Heart left ventricle (tissue), 16 donors: ENCODE measurements around the gene DMD. TPM values are rescaled to one million over a fixed set of nuclear protein-coding genes. Genes with fewer than 3 reads are reported as not detected.
A peak's percentile ranks its signal among the peaks of the same experiment; 100 is the strongest.
"Not testable (repeated sequence)": the region's sequence is repeated elsewhere in the genome, so short reads cannot be mapped to it uniquely, and the experiment has no call there.

Experiments
- ATAC-seq, 4 donors: fragments of 200-7000 bp; cut with Tn5 transposase; one replicate each; pipeline ENCODE4 v1.9.1; 2020 to 2022; ENCODE audit warnings: moderate library complexity in 4 of 4, mild to moderate bottlenecking in 3 of 4, moderate number of reproducible peaks in 1 of 4
- DNase-seq, 5 donors: peaks; one replicate each; pipeline ENCODE4 v3.0.0-alpha.2; 2020
- H3K27ac ChIP-seq, 12 donors: fragments of 200-600 bp; sonication (generic) in 4 of 12; one replicate each; pipeline versions ENCODE4 v1.5.0 to v1.8.0; 2016 to 2022; ENCODE audit warnings: mild to moderate bottlenecking in 2 of 12
- H3K27me3 ChIP-seq, 9 donors: fragments of 200-600 bp; sonication (generic) in 2 of 9; one replicate each; pipeline versions ENCODE4 v1.5.1 to v1.8.0; 2016 to 2022; ENCODE audit warnings: mild to moderate bottlenecking in 3 of 9
- H3K36me3 ChIP-seq, 9 donors: fragments of 200-600 bp; sonication (generic) in 2 of 9; one replicate each; pipeline versions ENCODE4 v1.5.0 to v1.8.0; 2018 to 2022; ENCODE audit warnings: mild to moderate bottlenecking in 2 of 9
- H3K4me1 ChIP-seq, 12 donors: fragments of 200-600 bp; sonication (generic) in 4 of 12; one replicate each; pipeline versions ENCODE4 v1.5.0 to v1.8.0; 2016 to 2022; ENCODE audit warnings: mild to moderate bottlenecking in 3 of 12
- H3K4me3 ChIP-seq, 12 donors: fragments of 200-600 bp; sonication (generic) in 4 of 12; one replicate each; pipeline versions ENCODE4 v1.5.0 to v1.8.0; 2017 to 2022; ENCODE audit warnings: mild to moderate bottlenecking in 9 of 12, moderate library complexity in 4 of 12
- H3K9me3 ChIP-seq, 12 donors: fragments of 200-600 bp; sonication (generic) in 4 of 12; one replicate each; pipeline versions ENCODE4 v1.5.0 to v1.8.0; 2016 to 2022; ENCODE audit warnings: mild to moderate bottlenecking in 1 of 12
- POLR2A ChIP-seq, 2 donors: fragments of 450-650 bp; IDR thresholded peaks; one replicate each; pipeline ENCODE4 v1.6.1; 2017; ENCODE audit warnings: antibody characterized with exemption in 2 of 2, mild to moderate bottlenecking in 2 of 2, moderate library complexity in 2 of 2
- WGBS, 4 donors: extraction: QIAGEN DNeasy Blood & Tissue Kit in 2 of 4; methylation state at CpG; one replicate each; pipeline versions ENCODE4 v1.1.5 to v1.1.7; 2013 to 2018; 5-methylcytosine and 5-hydroxymethylcytosine counted together
- intact Hi-C, 10 donors: fragments of 100-400 bp; cut with DNase I; formaldehyde crosslinking; loops; one replicate each; pipeline versions ENCODE4 v1.11.1 to v1.14.2; 2022
- polyA plus RNA-seq, 2 donors: library from polyadenylated mRNA; stranded (reverse); fragments of 200-250 nt; gene quantifications; one replicate each; pipeline ENCODE4 v1.2.3, GENCODE V29; 2013
- total RNA-seq, 9 donors: library from RNA; depleted of rRNA in 2 of 9; stranded (reverse); fragments of >200 nt in 2 of 9; fragmentation: NEBNext Ultra II Directional in 3 of 9; extraction: Animal tissue kit (Norgen Biotek cat#: 25700) in 3 of 9; gene quantifications; one replicate each; pipeline versions ENCODE4 v1.1.0 to v1.2.4, GENCODE V29; 2016 to 2023
- TF ChIP-seq, protein P1 (sequence below), 12 donors: fragments of 200-600 bp; sonication (generic) in 4 of 12; IDR thresholded peaks; one replicate each; pipeline versions ENCODE4 v1.5.0 to v1.8.0; 2018 to 2022; ENCODE audit warnings: antibody characterized with exemption in 12 of 12, mild to moderate bottlenecking in 5 of 12
- donor health status: ischemic (EF 13 %, LVEDD 7.1; RV severe dilation, severe dysfunction).
- donor health status: healthy with polysubstance abuse.
- donor health status: DM: no; HTN: yes; CAD: no.
- donor health status: DM: no; HTN: no; CAD: no.
- donor health status: ischemic (EF 25% LVEDD 6.9; RV normal size, moderate dysfunction).
- donor health status: ischemic (EF 25% LVEDD 5.7; RV mildly dilated, moderate dysfunction).
- donor health status: healthy.
- donor health status: DM: yes; HTN: yes; CAD: no.
- donor health status: ischemic (EF 35%, LVEDD 5.7; RV mildly dilated, moderate dysfunction).
- donor health status: nonischemic (EF 11% LVEDD 7.7; RV severe dilation, severe dysfunction).
- donor health status: DM: yes; HTN: yes; CAD: no.
- donor health status: PGD.
- donor health status: ischemic (EF 29% LVEDD 5.4; RV normal size, mild dysfunction).
- donor health status: nonischemic (EF 23%, LVEDD 6.1; RV moderate dilation, normal function).

DMD gene
- total and polyA plus RNA-seq, 11 donors: 34.7 to 236 (median 162) TPM

DNA sequence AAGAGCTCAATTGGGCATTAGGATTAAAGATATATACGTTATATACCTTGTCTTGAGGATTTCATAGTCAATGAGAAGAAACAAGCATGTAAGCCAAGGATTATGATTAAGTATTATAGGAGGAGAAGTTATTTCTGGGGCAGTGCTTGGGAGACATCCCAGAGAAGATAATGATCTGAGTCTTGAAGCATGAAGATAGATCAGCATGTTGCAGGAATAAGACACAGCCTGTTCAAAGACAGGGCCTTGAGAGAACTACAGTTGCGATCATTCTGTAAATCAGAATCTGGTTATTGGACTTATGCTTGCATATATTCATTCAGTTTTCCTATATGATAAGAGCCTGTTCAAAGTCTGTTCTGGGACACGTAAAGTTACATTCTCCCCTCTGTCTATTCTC is 1277.3 kb downstream of the DMD start:
- H3K27ac ChIP-seq: no peak overlapping the region
- no peaks in the 10 kb centered on the region for H3K36me3 ChIP-seq
- 70 to 94% (median 77%) methylated on average over 3 of the region's 3 CpGs for WGBS, 4 donors
- ATAC-seq: no peak
- H3K4me3 ChIP-seq: no peak overlapping the region
- H3K4me1 ChIP-seq: no peaks in the 10 kb centered on the region
- H3K9me3 ChIP-seq: no peaks in the 10 kb centered on the region
- intact Hi-C loops: no loop called here
- no peak for TF ChIP-seq POLR2A (IDR thresholded peaks at IDR 0.05)
- TF ChIP-seq, protein P1, sequence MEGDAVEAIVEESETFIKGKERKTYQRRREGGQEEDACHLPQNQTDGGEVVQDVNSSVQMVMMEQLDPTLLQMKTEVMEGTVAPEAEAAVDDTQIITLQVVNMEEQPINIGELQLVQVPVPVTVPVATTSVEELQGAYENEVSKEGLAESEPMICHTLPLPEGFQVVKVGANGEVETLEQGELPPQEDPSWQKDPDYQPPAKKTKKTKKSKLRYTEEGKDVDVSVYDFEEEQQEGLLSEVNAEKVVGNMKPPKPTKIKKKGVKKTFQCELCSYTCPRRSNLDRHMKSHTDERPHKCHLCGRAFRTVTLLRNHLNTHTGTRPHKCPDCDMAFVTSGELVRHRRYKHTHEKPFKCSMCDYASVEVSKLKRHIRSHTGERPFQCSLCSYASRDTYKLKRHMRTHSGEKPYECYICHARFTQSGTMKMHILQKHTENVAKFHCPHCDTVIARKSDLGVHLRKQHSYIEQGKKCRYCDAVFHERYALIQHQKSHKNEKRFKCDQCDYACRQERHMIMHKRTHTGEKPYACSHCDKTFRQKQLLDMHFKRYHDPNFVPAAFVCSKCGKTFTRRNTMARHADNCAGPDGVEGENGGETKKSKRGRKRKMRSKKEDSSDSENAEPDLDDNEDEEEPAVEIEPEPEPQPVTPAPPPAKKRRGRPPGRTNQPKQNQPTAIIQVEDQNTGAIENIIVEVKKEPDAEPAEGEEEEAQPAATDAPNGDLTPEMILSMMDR (IDR thresholded peaks at IDR 0.05): no peak
- no peaks in the 10 kb centered on the region for H3K27me3 ChIP-seq
- DNase-seq: no peak

- TF ChIP-seq, protein P1 (IDR thresholded peaks at IDR 0.05): no peak
- TF ChIP-seq POLR2A (IDR thresholded peaks at IDR 0.05): no peak
- H3K4me1 ChIP-seq: no peaks in the 10 kb centered on the region
- H3K36me3 ChIP-seq: no peaks in the 10 kb centered on the region
- intact Hi-C loops: no loop called here
- ATAC-seq: no peak
- no peak for DNase-seq
- H3K27ac ChIP-seq: no peak overlapping the region
- no peak overlapping the region for H3K4me3 ChIP-seq
- 44 to 77% (median 59%) methylated on average over 1 of the region's 1 CpG for WGBS, 4 donors
- H3K27me3 ChIP-seq: no peaks in the 10 kb centered on the region
- no peaks in the 10 kb centered on the region for H3K9me3 ChIP-seq
Measured at GRCh38 chrX:31932769-31933168, 1278.6 kb downstream of the DMD start.

DNA sequence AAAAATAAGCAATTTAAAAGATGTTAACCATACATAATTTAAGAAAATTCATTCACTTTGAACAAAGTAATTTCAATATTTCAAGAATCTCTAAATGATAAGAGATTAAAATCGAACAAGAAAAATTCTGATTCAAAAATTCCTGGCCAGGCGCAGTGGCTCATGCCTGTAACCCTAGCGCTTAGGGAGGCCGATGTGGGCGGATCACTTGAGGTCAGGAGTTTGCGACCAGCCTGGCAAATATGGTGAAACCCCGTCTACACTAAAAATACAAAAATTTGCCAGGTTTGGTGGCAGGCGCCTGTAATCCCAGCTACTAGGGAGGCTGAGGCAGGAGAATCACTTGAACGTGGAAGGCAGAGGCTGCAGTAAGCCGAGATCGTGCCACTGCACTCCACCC is 1279.0 kb downstream of the DMD start:
- H3K36me3 ChIP-seq, H3K4me3 ChIP-seq, H3K9me3 ChIP-seq, H3K27me3 ChIP-seq, DNase-seq, ATAC-seq, H3K27ac ChIP-seq, intact Hi-C loops, H3K4me1 ChIP-seq: not testable (repeated sequence)
- WGBS, 4 donors: 77 to 97% (median 92%) methylated on average over 11 of the region's 11 CpGs

- DNase-seq: no peak
- intact Hi-C loops: no loop called here
- TF ChIP-seq, protein P1 (IDR thresholded peaks at IDR 0.05): no peak
- no peak for TF ChIP-seq POLR2A (IDR thresholded peaks at IDR 0.05)
- Histone ChIP-seq H3K4me3 (no peak overlapping the region), H3K9me3 (no peaks in the 10 kb centered on the region), H3K36me3 (no peaks in the 10 kb centered on the region), H3K4me1 (no peaks in the 10 kb centered on the region), H3K27me3 (no peaks in the 10 kb centered on the region), H3K27ac (no peak overlapping the region)
- peak in 1 of 4 donors; percentile 43 for ATAC-seq
- 30 to 64% (median 49%) methylated on average over 3 of the region's 3 CpGs for WGBS, 4 donors
Measured at GRCh38 chrX:31931225-31931624, 1280.1 kb downstream of the DMD start.

- WGBS, 4 donors: 67 to 85% (median 72%) methylated on average over 5 of the region's 5 CpGs
- TF ChIP-seq POLR2A (IDR thresholded peaks at IDR 0.05): no peak
- TF ChIP-seq, protein P1 (IDR thresholded peaks at IDR 0.05): no peak
- Histone ChIP-seq H3K4me3 (no peak overlapping the region), H3K27ac (no peak overlapping the region), H3K36me3 (no peaks in the 10 kb centered on the region), H3K9me3 (no peaks in the 10 kb centered on the region), H3K27me3 (no peaks in the 10 kb centered on the region), H3K4me1 (no peaks in the 10 kb centered on the region)
- ATAC-seq (no peak), DNase-seq (no peak)
- intact Hi-C loops: no loop called here
Measured at GRCh38 chrX:31929366-31929765, 1282.0 kb downstream of the DMD start.
